ENCODE data around the gene LMF1.

Gene LMF1

GRCh38 chr16:914440-914839, 56.3 kb downstream of the LMF1 start:
- FAIRE-seq: no peak
- DNase-seq (ENCODE audit: low spot score): no peak

- no peak for FAIRE-seq
- DNase-seq (ENCODE audit: low spot score): no peak
These were observed 56.9 kb downstream of the LMF1 start for GRCh38 chr16:913817-914439.

DNA sequence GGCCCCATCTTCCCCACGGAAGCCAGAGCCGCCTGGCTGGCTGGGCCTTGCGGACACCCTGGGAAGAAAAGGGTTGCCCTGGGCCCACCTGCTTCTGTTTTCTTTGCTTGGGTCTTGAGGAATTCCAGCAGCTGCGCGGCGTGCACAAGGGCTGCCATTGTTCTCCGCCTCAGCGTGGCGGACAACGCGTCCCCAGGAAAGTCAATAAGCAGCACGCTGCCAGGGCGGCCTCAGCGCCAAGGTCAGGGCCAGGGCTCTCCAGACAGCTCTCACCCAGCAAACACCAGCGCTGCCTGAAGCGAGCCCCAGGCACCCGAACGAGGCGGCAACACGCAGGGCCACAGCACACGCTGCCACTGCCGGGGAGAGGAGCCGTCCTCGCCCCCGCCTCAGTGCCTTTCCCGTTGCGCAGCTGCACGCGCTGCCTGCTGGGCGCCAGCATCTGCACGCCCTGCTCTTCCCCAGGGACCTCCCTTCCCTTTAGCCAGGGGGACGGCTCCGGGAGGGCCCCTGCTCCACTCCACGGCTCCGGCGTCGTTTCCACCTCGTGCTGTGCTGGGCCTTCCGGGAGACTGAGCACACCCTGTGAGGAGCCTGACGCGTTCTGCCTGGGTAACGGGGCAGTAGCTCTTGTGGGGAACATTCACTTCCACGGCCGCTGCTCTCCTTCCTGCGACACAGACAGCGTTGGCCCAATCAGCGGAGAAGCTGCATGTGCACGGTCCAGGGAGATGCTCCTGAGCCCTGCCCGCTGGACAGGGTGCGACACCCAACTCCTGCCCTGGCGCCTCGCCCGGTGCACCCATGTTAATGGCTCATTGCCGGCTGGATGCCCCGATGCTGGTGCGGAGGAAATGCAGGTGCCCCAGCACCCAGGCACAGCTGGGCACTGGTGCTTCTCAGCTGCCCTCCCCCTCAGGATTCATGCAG, 57.8 kb downstream of the LMF1 start:
- no peak for DNase-seq (ENCODE audit: low spot score)
- FAIRE-seq: no peak

- FAIRE-seq (no peak), DNase-seq (ENCODE audit: low spot score) (no peak)
These were observed 58.5 kb downstream of the LMF1 start for GRCh38 chr16:912322-912683.

DNA sequence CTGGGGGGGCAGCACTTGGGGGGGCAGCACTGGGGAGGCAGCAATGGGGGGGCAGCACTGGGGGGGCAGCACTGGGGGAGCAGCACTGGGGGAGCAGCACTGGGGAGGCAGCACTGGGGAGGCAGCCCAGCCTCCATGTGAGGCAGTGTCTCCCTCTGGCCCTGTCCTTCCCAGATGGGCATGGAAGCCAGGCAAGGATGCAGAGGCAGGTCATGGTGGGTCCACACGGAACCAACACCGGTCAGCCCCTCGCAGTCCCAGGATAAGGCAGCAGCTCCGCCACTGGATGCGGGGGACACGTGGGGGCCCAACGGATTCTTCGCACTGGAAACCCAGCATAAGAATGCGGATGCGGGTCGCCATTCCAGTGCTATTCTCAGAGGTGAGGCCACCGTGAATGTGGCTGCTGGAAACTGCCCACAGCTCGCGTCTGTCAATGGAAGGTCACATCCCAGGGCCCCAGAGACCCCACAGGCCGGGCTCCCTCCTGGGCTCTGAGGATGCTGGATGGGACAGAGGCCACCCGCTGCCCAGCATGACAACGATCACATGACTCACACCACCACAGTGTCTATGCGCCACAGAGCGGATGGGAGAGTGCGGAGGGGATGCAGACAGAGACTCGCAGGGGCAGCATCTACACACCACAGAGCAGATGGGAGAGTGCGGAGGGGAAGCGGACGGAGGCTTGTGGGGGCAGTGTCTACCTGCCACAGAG, 59.0 kb downstream of the LMF1 start:
- no peak for FAIRE-seq
- DNase-seq (ENCODE audit: low spot score): no peak

GRCh38 chr16:911101-911500, 59.7 kb downstream of the LMF1 start:
- DNase-seq (ENCODE audit: low spot score) (no peak), FAIRE-seq (no peak)

GRCh38 chr16:910181-910580, 60.6 kb downstream of the LMF1 start:
- FAIRE-seq (no peak), DNase-seq (ENCODE audit: low spot score) (no peak)

- no peak for DNase-seq (ENCODE audit: low spot score)
- FAIRE-seq: no peak
These were observed 61.3 kb downstream of the LMF1 start for GRCh38 chr16:909281-910000.

- FAIRE-seq (no peak), DNase-seq (ENCODE audit: low spot score) (no peak)
These were observed 62.1 kb downstream of the LMF1 start for GRCh38 chr16:908526-909155.

GRCh38 chr16:907842-908241, 62.9 kb downstream of the LMF1 start:
- DNase-seq (ENCODE audit: low spot score) (no peak), FAIRE-seq (no peak)

DNA sequence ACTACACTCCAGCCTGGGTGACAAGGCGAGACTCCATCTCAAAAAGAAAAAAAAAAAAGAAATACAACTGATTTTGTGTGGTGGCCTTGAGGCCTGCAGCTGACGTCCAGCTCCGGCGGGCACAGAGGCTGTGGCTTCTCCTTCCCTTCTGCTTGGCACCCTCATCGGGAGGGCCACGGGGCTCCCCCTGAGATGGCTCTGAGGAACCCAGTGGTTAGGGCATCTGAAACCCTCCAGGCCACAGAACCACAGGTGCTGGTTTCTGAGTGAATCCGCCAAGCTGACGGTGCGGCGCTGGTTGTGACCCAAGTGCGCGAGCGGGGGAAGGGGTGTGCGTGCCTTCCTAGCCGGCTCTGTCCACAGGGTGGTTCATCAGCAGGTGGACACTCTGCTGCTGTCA, 63.4 kb downstream of the LMF1 start:
- no peak for FAIRE-seq
- no peak for DNase-seq (ENCODE audit: low spot score)

- FAIRE-seq (no peak), DNase-seq (ENCODE audit: low spot score) (no peak)
These were observed 64.5 kb downstream of the LMF1 start for GRCh38 chr16:906296-906695.

GRCh38 chr16:901715-902601, 68.8 kb downstream of the LMF1 start:
- DNase-seq (ENCODE audit: low spot score): no peak
- no peak for FAIRE-seq

DNA sequence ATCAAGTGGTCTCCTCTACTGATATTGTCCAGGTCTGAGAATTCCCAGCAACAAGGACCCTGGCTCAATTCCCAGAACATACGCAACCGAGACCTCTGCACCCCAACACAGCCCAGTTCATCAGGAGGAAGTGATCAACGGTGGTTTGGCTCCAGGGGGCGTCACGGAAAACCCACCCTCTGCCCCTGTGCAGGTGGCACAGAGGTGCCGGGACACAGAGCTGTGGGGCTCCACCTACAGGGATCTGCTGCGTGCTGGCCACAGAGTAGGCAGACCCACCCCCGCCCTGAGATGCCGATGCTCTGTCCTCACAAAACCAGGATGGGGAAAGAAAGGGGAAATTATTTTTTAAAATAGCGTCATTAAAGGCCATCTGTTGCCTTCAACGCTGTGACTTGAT, 69.6 kb downstream of the LMF1 start:
- FAIRE-seq: no peak
- DNase-seq (ENCODE audit: low spot score): no peak

GRCh38 chr16:900211-900610, 70.6 kb downstream of the LMF1 start:
- no peak for DNase-seq (ENCODE audit: low spot score)
- FAIRE-seq: no peak

GRCh38 chr16:899683-900060, 71.1 kb downstream of the LMF1 start:
- DNase-seq (ENCODE audit: low spot score) (no peak), FAIRE-seq (no peak)

DNA sequence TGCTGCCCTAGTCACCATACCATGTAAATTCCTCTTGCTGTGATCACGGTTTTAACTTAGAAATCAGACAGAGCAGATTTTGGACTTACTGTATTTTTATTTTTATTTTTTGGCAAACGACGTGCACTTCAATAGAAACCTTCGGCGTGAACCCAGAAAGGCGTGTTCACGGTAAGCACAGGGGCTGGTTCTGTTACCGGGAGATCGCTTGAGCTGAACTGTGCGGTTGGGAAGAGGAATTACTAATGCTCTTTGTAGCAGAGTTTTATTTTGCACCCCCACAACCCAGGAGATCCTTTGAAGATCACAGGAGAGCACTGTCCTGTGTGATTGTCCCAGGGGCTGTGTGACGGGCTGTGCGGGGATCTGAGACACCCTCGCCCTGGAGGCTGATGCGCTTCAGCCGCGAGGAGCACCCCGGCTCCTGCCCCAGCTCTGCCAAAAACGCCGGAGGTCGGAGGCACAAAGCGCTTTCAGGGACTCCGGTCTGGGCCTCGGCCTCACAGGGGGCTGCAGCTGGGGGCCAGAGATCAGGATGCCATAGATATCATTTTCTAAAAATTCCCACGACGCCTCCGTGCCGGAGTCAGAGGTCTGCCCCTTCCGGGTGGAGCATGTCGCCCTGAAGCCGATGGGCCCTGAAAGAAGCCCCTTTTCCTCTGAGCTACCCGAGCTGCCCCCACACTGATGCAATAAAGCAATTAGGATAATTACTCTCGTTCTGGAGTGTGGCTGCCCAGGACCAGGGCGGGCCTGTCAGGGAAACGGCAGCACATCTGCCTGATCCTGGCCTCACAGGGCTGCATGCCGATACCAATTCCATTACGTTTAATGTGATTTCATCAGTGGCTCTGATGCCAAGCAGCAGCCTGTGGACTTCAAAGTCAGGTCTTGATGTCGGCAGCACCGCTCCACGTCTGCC, 71.8 kb downstream of the LMF1 start:
- FAIRE-seq (no peak), DNase-seq (ENCODE audit: low spot score) (no peak)

DNA sequence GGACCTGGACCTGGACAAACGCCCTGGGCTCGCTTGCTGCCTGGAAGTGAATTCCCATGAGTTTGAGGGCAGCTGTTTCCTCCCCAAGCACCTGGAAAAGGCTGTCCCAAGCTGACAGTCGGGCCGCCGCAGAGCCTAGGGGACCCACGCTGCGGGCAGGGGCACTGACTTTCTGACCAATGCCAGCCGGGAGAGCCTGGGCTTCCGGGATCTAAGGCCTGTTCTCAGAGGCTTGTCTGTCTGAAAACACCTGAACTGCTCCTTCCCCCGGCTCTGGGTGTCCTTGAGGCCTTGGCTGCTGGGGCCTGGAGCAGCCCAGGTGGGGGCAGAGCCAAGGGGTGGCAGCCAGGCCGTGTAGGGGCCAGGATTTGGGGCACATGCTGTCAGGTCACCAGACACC, 72.6 kb downstream of the LMF1 start:
- no peak for FAIRE-seq

GRCh38 chr16:897701-898100, 73.1 kb downstream of the LMF1 start:
- DNase-seq (ENCODE audit: low spot score) (no peak), FAIRE-seq (no peak)

More for the DNA sequence above, 72.6 kb downstream of the LMF1 start:
- no peak for DNase-seq (ENCODE audit: low spot score)
